Keratinocyte (primary cell): ENCODE data around the gene ZBP1.

Experiments used
- EZH2 ChIP-seq: IDR thresholded peaks from one replicate; pipeline ENCODE4 v1.6.1; 2012; ENCODE audit warnings: inconsistent platforms, mild to moderate bottlenecking, low read length, moderate library complexity
- TF ChIP-seq, protein P1 (sequence below), 3 experiments: IDR thresholded peaks in 1 of 3; conservative IDR thresholded peaks in 1 of 3; optimal IDR thresholded peaks in 1 of 3; 2 replicates in 2 of 3; 3 replicates in 1 of 3; pipeline versions ENCODE3 to v1.5.1; 2011; ENCODE audit warnings: low read length in 3 of 3, mild to moderate bottlenecking in 3 of 3, moderate library complexity in 2 of 3, control low read depth in 1 of 3, inconsistent platforms in 1 of 3; ENCODE audit not compliant: insufficient read depth in 2 of 3; ENCODE audit errors: extremely low read depth in 1 of 3

DNA sequence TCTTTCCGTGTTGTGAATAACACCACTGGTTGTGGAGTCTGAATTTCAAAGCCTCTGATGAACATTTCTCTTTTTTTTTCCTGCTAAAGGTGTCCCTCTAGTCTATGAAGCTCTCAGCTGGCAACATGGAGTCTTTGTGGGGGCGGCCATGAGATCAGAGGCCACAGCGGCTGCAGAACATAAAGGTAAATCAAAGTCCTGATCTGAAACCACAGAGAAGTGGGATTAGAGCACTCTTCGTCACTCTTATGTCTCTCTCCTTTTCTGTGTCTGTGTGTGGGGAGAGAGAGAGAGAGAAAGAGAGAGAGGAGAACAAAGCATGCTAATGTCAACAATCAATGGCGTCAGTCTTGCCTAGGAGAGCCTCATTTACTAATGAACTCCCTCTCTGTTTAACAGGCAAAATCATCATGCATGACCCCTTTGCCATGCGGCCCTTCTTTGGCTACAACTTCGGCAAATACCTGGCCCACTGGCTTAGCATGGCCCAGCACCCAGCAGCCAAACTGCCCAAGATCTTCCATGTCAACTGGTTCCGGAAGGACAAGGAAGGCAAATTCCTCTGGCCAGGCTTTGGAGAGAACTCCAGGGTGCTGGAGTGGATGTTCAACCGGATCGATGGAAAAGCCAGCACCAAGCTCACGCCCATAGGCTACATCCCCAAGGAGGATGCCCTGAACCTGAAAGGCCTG is 55.1 kb downstream of the ZBP1 start:
- TF ChIP-seq, protein P1, sequence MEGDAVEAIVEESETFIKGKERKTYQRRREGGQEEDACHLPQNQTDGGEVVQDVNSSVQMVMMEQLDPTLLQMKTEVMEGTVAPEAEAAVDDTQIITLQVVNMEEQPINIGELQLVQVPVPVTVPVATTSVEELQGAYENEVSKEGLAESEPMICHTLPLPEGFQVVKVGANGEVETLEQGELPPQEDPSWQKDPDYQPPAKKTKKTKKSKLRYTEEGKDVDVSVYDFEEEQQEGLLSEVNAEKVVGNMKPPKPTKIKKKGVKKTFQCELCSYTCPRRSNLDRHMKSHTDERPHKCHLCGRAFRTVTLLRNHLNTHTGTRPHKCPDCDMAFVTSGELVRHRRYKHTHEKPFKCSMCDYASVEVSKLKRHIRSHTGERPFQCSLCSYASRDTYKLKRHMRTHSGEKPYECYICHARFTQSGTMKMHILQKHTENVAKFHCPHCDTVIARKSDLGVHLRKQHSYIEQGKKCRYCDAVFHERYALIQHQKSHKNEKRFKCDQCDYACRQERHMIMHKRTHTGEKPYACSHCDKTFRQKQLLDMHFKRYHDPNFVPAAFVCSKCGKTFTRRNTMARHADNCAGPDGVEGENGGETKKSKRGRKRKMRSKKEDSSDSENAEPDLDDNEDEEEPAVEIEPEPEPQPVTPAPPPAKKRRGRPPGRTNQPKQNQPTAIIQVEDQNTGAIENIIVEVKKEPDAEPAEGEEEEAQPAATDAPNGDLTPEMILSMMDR (optimal IDR thresholded peaks at IDR 0.05 in 1 of 3, IDR thresholded peaks at IDR 0.05 in 1 of 3, conservative IDR thresholded peaks at IDR 0.05 in 1 of 3; ENCODE audit: extremely low read depth in 1 of 3, insufficient read depth in 2 of 3, low read length in 3 of 3): no peak
- TF ChIP-seq EZH2: no peak
